DOHH2 (cell line): ENCODE results near the gene FGGY.

Experiments used
- EZH2phosphoT487 ChIP-seq: fragments of 200-600 bp; sonication (generic); IDR thresholded peaks from 2 replicates; pipeline ENCODE4 v1.6.1; 2017; ENCODE audit warnings: borderline replicate concordance, mild to moderate bottlenecking, antibody characterized with exemption, low read length, moderate library complexity, mixed read lengths
- TF ChIP-seq, protein P1 (sequence below): fragments of 200-600 bp; sonication (generic); IDR thresholded peaks from one replicate; pipeline ENCODE4 v1.5.1; 2014; ENCODE audit warnings: antibody characterized with exemption, mild to moderate bottlenecking, low read depth, low read length; ENCODE audit not compliant: poor library complexity, severe bottlenecking

DNA sequence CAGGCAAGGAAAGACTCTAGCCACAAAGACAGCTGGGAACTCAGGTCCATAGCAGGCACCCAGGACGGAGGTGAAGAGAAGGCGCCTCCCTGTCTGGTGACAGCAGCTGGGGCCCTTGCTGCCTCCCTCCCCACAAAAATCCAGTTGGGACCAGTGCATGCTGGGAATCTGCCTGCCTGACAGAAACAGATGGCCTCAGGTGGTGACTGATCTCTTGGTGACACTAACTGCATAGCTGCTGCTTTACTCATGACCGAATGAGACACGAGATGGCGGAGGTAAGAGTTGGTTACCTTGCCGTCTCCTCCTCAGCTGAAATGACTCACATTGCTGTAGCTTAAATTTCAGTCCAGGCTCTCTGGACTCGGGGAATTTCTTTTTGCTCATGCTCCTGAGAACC, 130.3 kb downstream of the FGGY start:
- TF ChIP-seq, protein P1, sequence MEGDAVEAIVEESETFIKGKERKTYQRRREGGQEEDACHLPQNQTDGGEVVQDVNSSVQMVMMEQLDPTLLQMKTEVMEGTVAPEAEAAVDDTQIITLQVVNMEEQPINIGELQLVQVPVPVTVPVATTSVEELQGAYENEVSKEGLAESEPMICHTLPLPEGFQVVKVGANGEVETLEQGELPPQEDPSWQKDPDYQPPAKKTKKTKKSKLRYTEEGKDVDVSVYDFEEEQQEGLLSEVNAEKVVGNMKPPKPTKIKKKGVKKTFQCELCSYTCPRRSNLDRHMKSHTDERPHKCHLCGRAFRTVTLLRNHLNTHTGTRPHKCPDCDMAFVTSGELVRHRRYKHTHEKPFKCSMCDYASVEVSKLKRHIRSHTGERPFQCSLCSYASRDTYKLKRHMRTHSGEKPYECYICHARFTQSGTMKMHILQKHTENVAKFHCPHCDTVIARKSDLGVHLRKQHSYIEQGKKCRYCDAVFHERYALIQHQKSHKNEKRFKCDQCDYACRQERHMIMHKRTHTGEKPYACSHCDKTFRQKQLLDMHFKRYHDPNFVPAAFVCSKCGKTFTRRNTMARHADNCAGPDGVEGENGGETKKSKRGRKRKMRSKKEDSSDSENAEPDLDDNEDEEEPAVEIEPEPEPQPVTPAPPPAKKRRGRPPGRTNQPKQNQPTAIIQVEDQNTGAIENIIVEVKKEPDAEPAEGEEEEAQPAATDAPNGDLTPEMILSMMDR, result no peak
- TF ChIP-seq EZH2phosphoT487, result no peak
